ENCODE measurements around the gene MIPEP. TPM values are rescaled to one million over a fixed set of nuclear protein-coding genes. Genes with fewer than 3 reads are reported as not detected.

Gene MIPEP
- polyA plus RNA-seq, 1 experiment = 12.4 TPM

DNA sequence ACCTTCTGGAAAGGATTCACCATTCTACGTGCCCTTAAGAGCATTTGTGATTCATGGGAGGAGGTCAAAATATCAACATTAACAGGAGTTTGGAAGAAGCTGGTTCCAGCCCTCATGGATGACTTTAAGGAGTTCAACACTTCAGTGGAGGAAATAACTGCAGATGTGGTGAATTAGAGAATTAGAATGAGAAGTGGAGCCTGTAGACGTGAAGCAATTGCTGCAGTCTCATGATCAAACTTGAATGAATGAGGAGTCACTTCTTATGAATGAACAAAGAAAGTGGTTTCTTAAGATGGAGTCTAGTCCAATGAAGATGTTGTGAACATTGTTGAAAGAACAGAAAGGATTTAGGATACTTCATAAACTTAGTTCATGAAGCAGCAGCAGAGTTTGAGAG is 189.9 kb downstream of the MIPEP start:
- Histone ChIP-seq H3K27me3 (ENCODE audit: control insufficient read depth, insufficient read depth, low read length) (no peaks in the 10 kb centered on the region), H3K36me3 (ENCODE audit: control insufficient read depth, insufficient read depth, low read length) (no peaks in the 10 kb centered on the region), H3K4me3 (ENCODE audit: low read depth, low read length) (no peak overlapping the region)
- TF ChIP-seq, protein P1, sequence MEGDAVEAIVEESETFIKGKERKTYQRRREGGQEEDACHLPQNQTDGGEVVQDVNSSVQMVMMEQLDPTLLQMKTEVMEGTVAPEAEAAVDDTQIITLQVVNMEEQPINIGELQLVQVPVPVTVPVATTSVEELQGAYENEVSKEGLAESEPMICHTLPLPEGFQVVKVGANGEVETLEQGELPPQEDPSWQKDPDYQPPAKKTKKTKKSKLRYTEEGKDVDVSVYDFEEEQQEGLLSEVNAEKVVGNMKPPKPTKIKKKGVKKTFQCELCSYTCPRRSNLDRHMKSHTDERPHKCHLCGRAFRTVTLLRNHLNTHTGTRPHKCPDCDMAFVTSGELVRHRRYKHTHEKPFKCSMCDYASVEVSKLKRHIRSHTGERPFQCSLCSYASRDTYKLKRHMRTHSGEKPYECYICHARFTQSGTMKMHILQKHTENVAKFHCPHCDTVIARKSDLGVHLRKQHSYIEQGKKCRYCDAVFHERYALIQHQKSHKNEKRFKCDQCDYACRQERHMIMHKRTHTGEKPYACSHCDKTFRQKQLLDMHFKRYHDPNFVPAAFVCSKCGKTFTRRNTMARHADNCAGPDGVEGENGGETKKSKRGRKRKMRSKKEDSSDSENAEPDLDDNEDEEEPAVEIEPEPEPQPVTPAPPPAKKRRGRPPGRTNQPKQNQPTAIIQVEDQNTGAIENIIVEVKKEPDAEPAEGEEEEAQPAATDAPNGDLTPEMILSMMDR (IDR thresholded peaks at IDR 0.05; ENCODE audit: insufficient read depth, low read depth, low read length) = no peak
- ChIA-PET POLR2A (no interaction called here), CTCF (no interaction called here)
- no peak for DNase-seq (ENCODE audit: low read depth)

DNA sequence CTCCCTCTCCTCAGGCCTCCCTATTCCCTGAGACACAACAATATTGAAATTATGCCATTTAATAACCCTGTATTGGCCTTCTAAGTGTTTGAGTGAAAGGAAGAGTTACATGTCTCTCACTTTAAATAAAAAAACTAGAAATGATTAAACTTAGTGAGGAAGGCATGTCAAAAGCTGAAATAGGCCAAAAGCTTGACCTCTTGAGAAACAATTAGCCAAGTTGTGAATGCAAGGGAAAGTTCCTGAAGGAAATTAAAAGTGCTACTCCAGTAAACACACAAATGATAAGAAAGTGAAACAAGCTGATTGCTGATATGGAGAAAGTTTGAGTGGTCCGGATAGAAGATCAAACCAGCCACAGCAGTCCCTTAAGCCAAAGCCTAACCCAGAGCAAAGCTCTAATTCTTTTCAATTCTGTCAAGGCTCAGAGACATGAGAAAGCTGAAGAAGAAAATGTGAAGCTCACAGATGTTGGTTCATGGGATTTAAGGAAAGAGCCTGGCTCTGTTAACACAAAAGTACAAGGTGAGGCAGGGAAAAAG is 191.4 kb downstream of the MIPEP start:
- TF ChIP-seq, protein P1 (IDR thresholded peaks at IDR 0.05; ENCODE audit: insufficient read depth, low read depth, low read length) = no peak
- H3K4me3 ChIP-seq (ENCODE audit: low read depth, low read length) = no peak overlapping the region
- DNase-seq (ENCODE audit: low read depth) = no peak
- POLR2A ChIA-PET = interaction anchor here (0.6 kb wide), 1 partner anchor 12 kb away, joined by 3 read pairs; no protein-coding TSS in a partner anchor
- CTCF ChIA-PET = no interaction called here
- H3K27me3 ChIP-seq (ENCODE audit: control insufficient read depth, insufficient read depth, low read length) = no peaks in the 10 kb centered on the region
- no peaks in the 10 kb centered on the region for H3K36me3 ChIP-seq (ENCODE audit: control insufficient read depth, insufficient read depth, low read length)

DNA sequence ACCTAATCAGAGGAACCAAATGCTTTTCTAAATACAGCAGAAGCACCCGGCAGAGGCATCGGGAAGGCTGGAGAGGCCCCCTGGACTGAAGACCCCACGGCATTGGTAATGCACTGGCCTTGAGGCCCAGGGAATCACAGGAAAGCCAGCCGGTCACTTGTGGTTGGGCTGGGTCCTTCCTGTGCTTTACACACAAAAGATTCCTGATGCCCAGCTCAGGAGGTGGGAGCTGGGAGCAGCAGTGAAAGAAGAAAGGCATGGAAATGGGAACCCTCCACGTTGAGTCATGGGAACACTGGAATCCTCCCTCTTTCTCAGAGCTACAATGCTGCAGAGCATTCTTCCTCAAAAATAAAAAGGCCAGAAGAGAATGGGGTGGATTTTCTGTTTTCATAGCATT is 192.6 kb downstream of the MIPEP start:
- Histone ChIP-seq H3K27me3 (ENCODE audit: control insufficient read depth, insufficient read depth, low read length) (no peaks in the 10 kb centered on the region), H3K36me3 (ENCODE audit: control insufficient read depth, insufficient read depth, low read length) (no peaks in the 10 kb centered on the region), H3K4me3 (ENCODE audit: low read depth, low read length) (no peak overlapping the region)
- TF ChIP-seq, protein P1 (IDR thresholded peaks at IDR 0.05; ENCODE audit: insufficient read depth, low read depth, low read length) = no peak
- ChIA-PET CTCF (no interaction called here), POLR2A (no interaction called here)
- DNase-seq (ENCODE audit: low read depth) = no peak

DNA sequence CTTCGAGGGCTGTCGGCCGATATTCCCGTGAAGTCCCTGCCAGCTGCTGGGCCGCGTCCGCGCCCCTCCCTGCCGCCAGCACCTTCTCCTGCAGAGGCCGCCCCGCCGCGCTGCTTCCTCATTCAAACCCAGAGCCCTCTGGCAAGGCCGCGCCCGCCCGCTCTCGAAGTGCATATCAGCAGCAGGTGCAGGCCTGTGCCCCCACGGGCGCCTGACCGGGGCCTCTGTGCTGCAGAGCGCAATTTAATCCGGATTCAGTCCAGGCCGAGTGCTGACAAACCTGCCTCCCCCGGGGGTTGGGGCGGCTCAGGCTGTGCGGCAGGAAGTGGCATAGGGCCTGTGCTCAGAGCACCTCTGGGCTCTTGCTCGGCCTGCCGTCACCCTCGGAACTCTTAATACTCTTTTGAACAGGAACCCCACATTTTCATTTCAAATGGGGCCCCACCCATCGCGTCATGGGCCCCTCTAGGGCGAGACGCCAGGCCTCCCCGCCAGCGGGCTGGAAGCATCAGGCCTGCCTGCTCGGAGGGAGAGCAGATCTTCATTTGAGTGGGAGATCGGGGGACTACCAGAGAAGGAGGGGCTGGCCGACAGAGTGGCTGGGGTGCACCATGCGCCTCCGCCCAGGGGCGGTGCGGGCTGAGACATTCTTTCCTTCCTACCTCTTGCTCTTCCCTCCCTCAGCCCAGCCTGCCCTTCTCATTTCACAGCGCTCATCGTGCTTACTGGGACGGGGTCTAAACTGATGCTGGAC is 193.3 kb downstream of the MIPEP start:
- ChIA-PET CTCF (no interaction called here), POLR2A (no interaction called here)
- no peak for DNase-seq (ENCODE audit: low read depth)
- no peaks in the 10 kb centered on the region for H3K36me3 ChIP-seq (ENCODE audit: control insufficient read depth, insufficient read depth, low read length)
- no peak overlapping the region for H3K4me3 ChIP-seq (ENCODE audit: low read depth, low read length)
- H3K27me3 ChIP-seq (ENCODE audit: control insufficient read depth, insufficient read depth, low read length) = no peaks in the 10 kb centered on the region
- TF ChIP-seq, protein P1 (IDR thresholded peaks at IDR 0.05; ENCODE audit: insufficient read depth, low read depth, low read length) = no peak

DNA sequence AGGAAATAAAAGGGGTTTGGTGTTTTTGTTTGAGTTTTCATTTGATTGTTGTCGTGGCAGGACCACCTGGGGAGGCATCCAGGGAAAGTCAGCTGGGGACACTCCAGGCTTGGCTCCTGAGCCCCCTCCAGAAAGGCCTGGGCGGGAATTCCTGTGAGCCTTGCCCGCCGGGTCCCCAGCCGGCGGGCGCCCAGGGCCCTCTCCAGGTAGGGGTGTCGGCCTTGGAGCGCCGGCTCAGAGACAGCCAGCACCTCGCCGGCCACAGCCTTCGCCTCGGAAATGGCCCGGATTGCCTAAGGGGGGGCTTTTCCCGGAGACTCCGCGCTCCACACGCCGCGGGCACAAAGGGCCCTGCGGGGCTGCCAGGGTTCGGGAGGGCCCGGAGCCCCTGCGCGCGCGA is 194.0 kb downstream of the MIPEP start:
- TF ChIP-seq, protein P1 (IDR thresholded peaks at IDR 0.05; ENCODE audit: insufficient read depth, low read depth, low read length) = no peak
- H3K36me3 ChIP-seq (ENCODE audit: control insufficient read depth, insufficient read depth, low read length) = no peaks in the 10 kb centered on the region
- POLR2A ChIA-PET = no interaction called here
- CTCF ChIA-PET = no interaction called here
- no peak for DNase-seq (ENCODE audit: low read depth)
- H3K27me3 ChIP-seq (ENCODE audit: control insufficient read depth, insufficient read depth, low read length) = no peaks in the 10 kb centered on the region
- no peak overlapping the region for H3K4me3 ChIP-seq (ENCODE audit: low read depth, low read length)

Measured in BJ (cell line).